Measurements from ENCODE around the gene LRRN2.
"Not testable (repeated sequence)": the region's sequence is repeated elsewhere in the genome, so short reads cannot be mapped to it uniquely, and the experiment has no call there.

The LRRN2 gene

DNA sequence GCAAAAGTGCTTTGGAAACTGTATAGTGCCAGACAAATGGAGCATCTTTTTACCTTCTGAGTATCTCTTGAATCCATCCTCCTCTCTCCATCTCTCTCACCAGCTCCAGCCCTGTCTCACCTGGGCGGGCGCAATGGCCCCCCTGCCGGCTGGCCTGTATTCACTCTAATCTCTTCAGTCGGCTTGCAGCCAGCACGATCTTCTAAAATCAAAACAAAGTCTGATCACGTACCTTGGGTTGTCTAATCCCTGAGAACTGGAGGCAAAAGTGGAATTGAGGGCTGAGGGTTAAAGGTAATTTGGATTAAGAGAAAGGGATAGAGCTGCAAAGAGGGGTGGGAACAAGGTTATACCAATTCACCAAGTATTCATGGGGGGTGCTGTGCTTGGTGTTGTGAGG, 46.0 kb upstream of the LRRN2 start:
- no peaks in the 10 kb centered on the region for H3K36me3 ChIP-seq
- no peaks in the 10 kb centered on the region for H3K9me3 ChIP-seq
- H3K27me3 ChIP-seq: no peaks in the 10 kb centered on the region
- DNase-seq: no peak
- no peaks in the 10 kb centered on the region for H3K4me1 ChIP-seq
- H3K4me3 ChIP-seq (ENCODE audit: low read depth, low read length): no peak overlapping the region
- TF ChIP-seq, protein P1, sequence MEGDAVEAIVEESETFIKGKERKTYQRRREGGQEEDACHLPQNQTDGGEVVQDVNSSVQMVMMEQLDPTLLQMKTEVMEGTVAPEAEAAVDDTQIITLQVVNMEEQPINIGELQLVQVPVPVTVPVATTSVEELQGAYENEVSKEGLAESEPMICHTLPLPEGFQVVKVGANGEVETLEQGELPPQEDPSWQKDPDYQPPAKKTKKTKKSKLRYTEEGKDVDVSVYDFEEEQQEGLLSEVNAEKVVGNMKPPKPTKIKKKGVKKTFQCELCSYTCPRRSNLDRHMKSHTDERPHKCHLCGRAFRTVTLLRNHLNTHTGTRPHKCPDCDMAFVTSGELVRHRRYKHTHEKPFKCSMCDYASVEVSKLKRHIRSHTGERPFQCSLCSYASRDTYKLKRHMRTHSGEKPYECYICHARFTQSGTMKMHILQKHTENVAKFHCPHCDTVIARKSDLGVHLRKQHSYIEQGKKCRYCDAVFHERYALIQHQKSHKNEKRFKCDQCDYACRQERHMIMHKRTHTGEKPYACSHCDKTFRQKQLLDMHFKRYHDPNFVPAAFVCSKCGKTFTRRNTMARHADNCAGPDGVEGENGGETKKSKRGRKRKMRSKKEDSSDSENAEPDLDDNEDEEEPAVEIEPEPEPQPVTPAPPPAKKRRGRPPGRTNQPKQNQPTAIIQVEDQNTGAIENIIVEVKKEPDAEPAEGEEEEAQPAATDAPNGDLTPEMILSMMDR (IDR thresholded peaks at IDR 0.05; ENCODE audit: low read depth, low read length): no peak

- Histone ChIP-seq H3K9me3 (no peaks in the 10 kb centered on the region), H3K4me1 (no peaks in the 10 kb centered on the region), H3K36me3 (no peaks in the 10 kb centered on the region), H3K4me3 (ENCODE audit: low read depth, low read length) (no peak overlapping the region), H3K27me3 (no peaks in the 10 kb centered on the region)
- TF ChIP-seq, protein P1 (IDR thresholded peaks at IDR 0.05; ENCODE audit: low read depth, low read length): no peak
- no peak for DNase-seq
Measured at GRCh38 chr1:204730826-204731459, 45.4 kb upstream of the LRRN2 start.

- H3K9me3 ChIP-seq: no peaks in the 10 kb centered on the region
- no peaks in the 10 kb centered on the region for H3K27me3 ChIP-seq
- TF ChIP-seq, protein P1 (IDR thresholded peaks at IDR 0.05; ENCODE audit: low read depth, low read length): no peak
- H3K4me3 ChIP-seq (ENCODE audit: low read depth, low read length): no peak overlapping the region
- no peaks in the 10 kb centered on the region for H3K36me3 ChIP-seq
- no peak for DNase-seq
- H3K4me1 ChIP-seq: no peaks in the 10 kb centered on the region
Measured at GRCh38 chr1:204729516-204729915, 44.0 kb upstream of the LRRN2 start.

- Histone ChIP-seq H3K36me3 (no peaks in the 10 kb centered on the region), H3K4me3 (ENCODE audit: low read depth, low read length) (no peak overlapping the region), H3K9me3 (no peaks in the 10 kb centered on the region), H3K4me1 (no peaks in the 10 kb centered on the region), H3K27me3 (no peaks in the 10 kb centered on the region)
- TF ChIP-seq, protein P1 (IDR thresholded peaks at IDR 0.05; ENCODE audit: low read depth, low read length): no peak
- no peak for DNase-seq
Measured at GRCh38 chr1:204728456-204728855, 42.9 kb upstream of the LRRN2 start.

- no peaks in the 10 kb centered on the region for H3K36me3 ChIP-seq
- H3K4me3 ChIP-seq (ENCODE audit: low read depth, low read length): no peak overlapping the region
- no peaks in the 10 kb centered on the region for H3K9me3 ChIP-seq
- TF ChIP-seq, protein P1 (IDR thresholded peaks at IDR 0.05; ENCODE audit: low read depth, low read length): no peak
- no peaks in the 10 kb centered on the region for H3K4me1 ChIP-seq
- H3K27me3 ChIP-seq: no peaks in the 10 kb centered on the region
- DNase-seq: no peak
Measured at GRCh38 chr1:204728045-204728444, 42.5 kb upstream of the LRRN2 start.

- H3K36me3 ChIP-seq; H3K27me3 ChIP-seq; H3K4me3 ChIP-seq (ENCODE audit: low read depth, low read length); H3K9me3 ChIP-seq; H3K4me1 ChIP-seq; DNase-seq: not testable (repeated sequence)
Measured at GRCh38 chr1:204727438-204727837, 41.9 kb upstream of the LRRN2 start.

DNA sequence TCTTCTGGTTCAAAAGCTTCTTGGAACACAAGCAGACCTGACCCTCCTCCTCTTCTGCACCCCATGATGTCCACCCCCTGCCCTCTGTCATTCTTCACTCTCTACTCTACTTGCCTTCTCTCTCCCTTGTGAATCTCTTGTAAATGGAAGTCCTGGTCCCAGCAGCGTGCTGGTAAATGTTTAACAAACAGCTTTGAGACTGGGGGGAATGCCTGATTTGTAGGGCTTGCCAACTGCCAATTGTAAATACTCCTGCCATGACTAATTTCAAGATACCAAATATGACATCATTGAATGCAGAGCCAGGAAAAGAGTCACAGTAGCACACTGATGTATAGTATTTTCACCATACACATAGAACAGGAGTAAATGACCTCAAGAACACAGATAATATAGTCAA, 40.9 kb upstream of the LRRN2 start:
- Histone ChIP-seq H3K4me3 (ENCODE audit: low read depth, low read length) (no peak overlapping the region), H3K9me3 (no peaks in the 10 kb centered on the region), H3K4me1 (no peaks in the 10 kb centered on the region), H3K27me3 (no peaks in the 10 kb centered on the region), H3K36me3 (no peaks in the 10 kb centered on the region)
- DNase-seq: no peak
- TF ChIP-seq, protein P1 (IDR thresholded peaks at IDR 0.05; ENCODE audit: low read depth, low read length): no peak
